GM23338 (cell line): ENCODE data around the gene CCNB1. TPM values are rescaled to one million over a fixed set of nuclear protein-coding genes. Genes with fewer than 3 reads are reported as not detected.
"Not testable (repeated sequence)": the region's sequence is repeated elsewhere in the genome, so short reads cannot be mapped to it uniquely, and the experiment has no call there.

Experiments used
- ATAC-seq: fragments of 200-7000 bp; cut with Tn5 transposase; 3 replicates; pipeline ENCODE4 v1.9.1; 2020
- DNase-seq: peaks from one replicate; pipeline ENCODE4 v3.0.0-alpha.2; 2015; ENCODE audit warnings: low spot score
- H2AFZ ChIP-seq: fragments of 200-600 bp; sonication (generic); 2 replicates; pipeline ENCODE4 v1.8.0; 2016; ENCODE audit warnings: antibody characterized with exemption, mild to moderate bottlenecking, moderate library complexity
- H3F3A ChIP-seq: fragments of 200-600 bp; sonication (generic); replicated peaks from 2 replicates; pipeline ENCODE4 v1.8.0; 2017; ENCODE audit warnings: antibody characterized with exemption, mixed run types, low read depth
- H3K27ac ChIP-seq: fragments of 200-600 bp; sonication (generic); 2 replicates; pipeline ENCODE4 v1.6.1; 2016; ENCODE audit warnings: low read depth
- H3K27me3 ChIP-seq: fragments of 200-600 bp; sonication (generic); 2 replicates; pipeline ENCODE4 v1.8.0; 2016; ENCODE audit warnings: mild to moderate bottlenecking, mixed run types, moderate library complexity; ENCODE audit not compliant: insufficient read depth
- H3K36me3 ChIP-seq: fragments of 200-600 bp; sonication (generic); 2 replicates; pipeline ENCODE4 v1.8.0; 2016; ENCODE audit warnings: mild to moderate bottlenecking; ENCODE audit not compliant: insufficient read depth
- H3K4me1 ChIP-seq: fragments of 200-600 bp; sonication (generic); 2 replicates; pipeline ENCODE4 v1.8.0; 2016; ENCODE audit warnings: mild to moderate bottlenecking, moderate library complexity; ENCODE audit not compliant: insufficient read depth
- H3K4me2 ChIP-seq: fragments of 200-600 bp; sonication (generic); 2 replicates; pipeline ENCODE4 v1.7.1; 2017; ENCODE audit warnings: mixed run types
- H3K4me3 ChIP-seq: fragments of 200-600 bp; sonication (generic); 2 replicates; pipeline ENCODE4 v1.6.1; 2016; ENCODE audit warnings: mixed run types
- H3K79me2 ChIP-seq: fragments of 200-600 bp; sonication (generic); replicated peaks from 2 replicates; pipeline ENCODE4 v1.8.0; 2017; ENCODE audit warnings: mild to moderate bottlenecking; ENCODE audit not compliant: insufficient read depth
- H3K9me2 ChIP-seq: fragments of 200-600 bp; sonication (generic); 2 replicates; pipeline ENCODE4 v1.8.0; 2017; ENCODE audit not compliant: insufficient read depth
- H4K20me1 ChIP-seq: fragments of 200-600 bp; sonication (generic); replicated peaks from 2 replicates; pipeline ENCODE4 v1.8.0; 2017; ENCODE audit warnings: mild to moderate bottlenecking; ENCODE audit not compliant: insufficient read depth
- H3K27ac Mint-ChIP-seq: 2 replicates; pipeline ENCODE4 v1.8.0; 2020; ENCODE audit warnings: inconsistent platforms, mild to moderate bottlenecking, moderate library complexity, mixed read lengths
- H3K27me3 Mint-ChIP-seq: 3 replicates; pipeline ENCODE4 v1.8.0; 2022; ENCODE audit warnings: low read depth, mild to moderate bottlenecking, moderate library complexity, mixed read lengths, inconsistent platforms; ENCODE audit not compliant: insufficient read depth, poor library complexity
- H3K36me3 Mint-ChIP-seq: 3 replicates; pipeline ENCODE4 v1.8.0; 2021; ENCODE audit warnings: low read depth, mild to moderate bottlenecking, inconsistent platforms, moderate library complexity, mixed read lengths
- H3K4me1 Mint-ChIP-seq: 3 replicates; pipeline ENCODE4 v1.8.0; 2020; ENCODE audit warnings: mild to moderate bottlenecking, inconsistent platforms, mixed read lengths
- H3K4me3 Mint-ChIP-seq: 3 replicates; pipeline ENCODE4 v1.8.0; 2021; ENCODE audit warnings: moderate library complexity, mild to moderate bottlenecking, inconsistent platforms, mixed read lengths
- H3K9me3 Mint-ChIP-seq: 3 replicates; pipeline ENCODE4 v1.8.0; 2020; ENCODE audit warnings: moderate library complexity, mild to moderate bottlenecking, inconsistent platforms, mixed read lengths
- CTCF ChIP-seq, 2 experiments: fragments of 200-600 bp in 1 of 2; sonication (generic) in 1 of 2; conservative IDR thresholded peaks; 2 replicates each; pipeline versions ENCODE4 v1.5.1 to v1.6.1; 2016 to 2017; ENCODE audit warnings: antibody characterized with exemption in 2 of 2, low read depth in 2 of 2, mild to moderate bottlenecking in 2 of 2, moderate library complexity in 1 of 2
- ETS1 ChIP-seq: IDR thresholded peaks from 2 replicates; pipeline ENCODE4 v1.6.1; 2016; ENCODE audit warnings: antibody characterized with exemption
- EZH2 ChIP-seq: fragments of 200-600 bp; sonication (generic); IDR thresholded peaks from one replicate; pipeline ENCODE4 v1.8.0; 2017; ENCODE audit warnings: antibody characterized with exemption, mild to moderate bottlenecking, low read depth; ENCODE audit not compliant: unreplicated experiment
- NANOG ChIP-seq: IDR thresholded peaks from 2 replicates; pipeline ENCODE4 v1.6.1; 2016; ENCODE audit warnings: antibody characterized with exemption, borderline replicate concordance
- POLR2AphosphoS5 ChIP-seq: IDR thresholded peaks from 2 replicates; pipeline ENCODE4 v1.6.1; 2016; ENCODE audit warnings: antibody characterized with exemption, low read depth
- ZNF114 ChIP-seq: fragments of 250-450 bp; sonication (Bioruptor Pico); IDR thresholded peaks from 2 replicates; pipeline ENCODE4 v1.5.0; 2020; ENCODE audit warnings: mild to moderate bottlenecking, moderate library complexity
- ZNF331 ChIP-seq: fragments of 250-450 bp; sonication (Bioruptor Pico); IDR thresholded peaks from 2 replicates; pipeline ENCODE4 v1.5.0; 2020; ENCODE audit warnings: low read depth, mild to moderate bottlenecking, moderate library complexity
- ZNF462 ChIP-seq: fragments of 250-450 bp; sonication (Bioruptor Pico); IDR thresholded peaks from 2 replicates; pipeline ENCODE4 v1.5.0; 2020; ENCODE audit warnings: mild to moderate bottlenecking, moderate library complexity
- polyA plus RNA-seq: library from polyadenylated mRNA; unstranded; fragments of >200 nt; fragmentation: Nextera tagmentation; extraction: Ambion mirVana; gene quantifications from 2 replicates; pipeline ENCODE4 v1.2.1, GENCODE V29; 2016
- total RNA-seq: library from RNA; depleted of rRNA; stranded (reverse); fragments of >200 nt; shearing (Covaris generic); gene quantifications from 2 replicates; pipeline ENCODE4 v1.2.3, GENCODE V29; 2014

CCNB1 gene
- total and polyA plus RNA-seq, 2 experiments from 2014 or later, result 273 to 400 TPM

- TF ChIP-seq CTCF (conservative IDR thresholded peaks at IDR 0.05; ENCODE audit: low read depth in 2 of 2) (no peak), EZH2 (no peak)
These were observed 29.1 kb upstream of the CCNB1 start (continued) for GRCh38 chr5:69137807-69138206.

- Mint-ChIP-seq H3K27me3 (peaks cover 4% of the 10 kb centered on the region), H3K9me3 (peaks cover 17% of the 10 kb centered on the region), H3K36me3 (0 out of 3 replicates have a peak, but pooled peaks cover 4% of the 10 kb centered on the region), H3K4me3 (no peak overlapping the region), H3K4me1 (peaks cover 12% of the 10 kb centered on the region), H3K27ac (no peak overlapping the region)
- H3K4me1 ChIP-seq, result peaks cover 15% of the 10 kb centered on the region
- TF ChIP-seq EZH2, result no peak
- no peak for TF ChIP-seq CTCF (conservative IDR thresholded peaks at IDR 0.05; ENCODE audit: low read depth in 2 of 2)
- TF ChIP-seq ZNF331 (CRISPR knock-in tag), result no peak
- no peak for TF ChIP-seq ZNF114 (CRISPR knock-in tag)
- TF ChIP-seq ZNF462 (CRISPR knock-in tag), result no peak
- TF ChIP-seq POLR2AphosphoS5, result no peak
- no peak for TF ChIP-seq ETS1
- TF ChIP-seq NANOG, result no peak
- no peak overlapping the region for H3K4me2 ChIP-seq
- no peak overlapping the region for H2AFZ ChIP-seq
- no peak overlapping the region for H3K4me3 ChIP-seq
- no peaks in the 10 kb centered on the region for H4K20me1 ChIP-seq
- no peak for DNase-seq
- H3F3A ChIP-seq, result no peaks in the 10 kb centered on the region
- no peak for ATAC-seq
- no peaks in the 10 kb centered on the region for H3K9me2 ChIP-seq
- no peak overlapping the region for H3K27ac ChIP-seq
- H3K27me3 ChIP-seq, result no peaks in the 10 kb centered on the region
- H3K36me3 ChIP-seq, result no peaks in the 10 kb centered on the region
- no peaks in the 10 kb centered on the region for H3K79me2 ChIP-seq
These were observed 28.2 kb upstream of the CCNB1 start for GRCh38 chr5:69138766-69139165.

GRCh38 chr5:69140239-69140638 lies 26.7 kb upstream of the CCNB1 start:
- H3K27ac ChIP-seq, H3K4me2 ChIP-seq, H3K27ac Mint-ChIP-seq, H4K20me1 ChIP-seq, H3F3A ChIP-seq, ATAC-seq, H3K4me3 Mint-ChIP-seq, H3K79me2 ChIP-seq, H3K36me3 ChIP-seq, H2AFZ ChIP-seq, H3K36me3 Mint-ChIP-seq, H3K9me2 ChIP-seq, H3K27me3 Mint-ChIP-seq, DNase-seq, H3K4me3 ChIP-seq, H3K27me3 ChIP-seq: not testable (repeated sequence)
- peaks cover 12% of the 10 kb centered on the region for H3K4me1 Mint-ChIP-seq
- H3K4me1 ChIP-seq, result peaks cover 13% of the 10 kb centered on the region
- H3K9me3 Mint-ChIP-seq, result peaks cover 17% of the 10 kb centered on the region
